IPS-15b (cell line): ENCODE measurements around the gene DEF6.

ENCODE experiments used
- H3K27me3 ChIP-seq: one replicate; pipeline ENCODE4 v1.6.1; 2013; ENCODE audit warnings: low read length; ENCODE audit not compliant: control insufficient read depth, insufficient read depth
- H3K36me3 ChIP-seq: one replicate; pipeline ENCODE4 v1.6.1; 2013; ENCODE audit warnings: low read length; ENCODE audit not compliant: control insufficient read depth, insufficient read depth
- H3K4me1 ChIP-seq: one replicate; pipeline ENCODE4 v1.6.1; 2013; ENCODE audit warnings: mild to moderate bottlenecking, low read length; ENCODE audit not compliant: control insufficient read depth, insufficient read depth
- H3K4me3 ChIP-seq: one replicate; pipeline ENCODE4 v1.5.1; 2013; ENCODE audit warnings: low read depth, low read length
- H3K9ac ChIP-seq: one replicate; pipeline ENCODE4 v1.6.1; 2013; ENCODE audit warnings: low read depth, mild to moderate bottlenecking, low read length
- H3K9me3 ChIP-seq: one replicate; pipeline ENCODE4 v1.6.1; 2013; ENCODE audit warnings: mild to moderate bottlenecking, low read length; ENCODE audit not compliant: control insufficient read depth, insufficient read depth

DEF6 gene

DNA sequence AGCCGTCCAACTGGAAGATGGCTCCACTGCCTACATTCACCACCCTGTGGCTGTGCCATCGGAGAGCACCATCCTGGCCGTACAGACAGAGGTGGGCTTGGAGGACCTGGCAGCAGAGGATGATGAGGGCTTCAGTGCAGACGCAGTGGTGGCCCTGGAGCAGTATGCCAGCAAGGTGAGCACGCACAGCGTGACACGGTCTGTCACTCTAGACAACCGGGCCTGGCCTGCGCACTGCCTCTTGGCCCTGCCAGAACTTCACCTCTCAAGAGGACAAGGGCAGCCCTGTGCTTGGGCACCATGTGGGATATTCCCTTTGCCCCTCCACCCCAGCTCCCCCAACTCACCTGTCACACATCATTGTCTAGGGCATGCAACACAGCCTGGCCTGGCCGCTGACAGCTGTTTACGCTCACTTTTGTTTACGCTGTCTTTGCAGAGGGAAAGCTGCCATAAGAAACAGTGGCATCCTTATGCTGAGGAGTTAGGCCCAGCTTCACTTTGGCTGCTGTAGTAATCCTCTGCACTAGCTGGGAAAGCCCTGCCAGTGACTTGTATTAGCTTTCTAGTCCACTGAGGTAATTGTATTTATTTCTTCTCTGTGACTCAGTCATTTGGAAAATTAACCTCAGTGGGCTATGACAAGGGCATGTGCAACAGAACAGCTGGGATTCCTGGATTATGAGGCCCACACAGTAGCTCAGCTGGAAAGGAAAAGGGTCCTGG lies 9.8 kb upstream of the DEF6 start:
- H3K9me3 ChIP-seq: no peaks in the 10 kb centered on the region
- H3K4me3 ChIP-seq: no peak overlapping the region
- no peaks in the 10 kb centered on the region for H3K4me1 ChIP-seq
- H3K36me3 ChIP-seq: peaks cover 24% of the 10 kb centered on the region
- no peaks in the 10 kb centered on the region for H3K27me3 ChIP-seq
- H3K9ac ChIP-seq: no peak overlapping the region

DNA sequence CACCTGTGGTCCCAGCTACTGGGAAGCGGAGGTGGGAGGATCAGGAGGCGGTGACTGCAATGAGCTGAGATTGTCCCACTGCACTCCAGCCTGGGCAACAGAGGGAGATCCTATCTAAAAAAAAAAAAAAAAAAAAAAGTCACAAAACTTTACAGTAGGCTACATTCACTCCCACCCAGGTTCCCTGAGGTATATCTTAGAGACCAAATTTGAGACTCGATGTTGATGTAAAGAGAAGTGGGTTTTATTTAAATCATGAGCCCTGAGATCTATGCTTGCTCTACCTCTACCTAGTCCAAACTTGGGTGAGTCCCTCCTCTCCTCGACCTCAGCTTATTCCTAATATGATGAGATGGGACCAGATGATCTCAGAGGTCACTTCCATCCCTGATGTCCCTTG lies 8.8 kb upstream of the DEF6 start:
- Histone ChIP-seq H3K9me3 (no peaks in the 10 kb centered on the region), H3K4me1 (no peaks in the 10 kb centered on the region), H3K4me3 (no peak overlapping the region), H3K9ac (no peak overlapping the region), H3K27me3 (no peaks in the 10 kb centered on the region), H3K36me3 (peaks cover 21% of the 10 kb centered on the region)

DNA sequence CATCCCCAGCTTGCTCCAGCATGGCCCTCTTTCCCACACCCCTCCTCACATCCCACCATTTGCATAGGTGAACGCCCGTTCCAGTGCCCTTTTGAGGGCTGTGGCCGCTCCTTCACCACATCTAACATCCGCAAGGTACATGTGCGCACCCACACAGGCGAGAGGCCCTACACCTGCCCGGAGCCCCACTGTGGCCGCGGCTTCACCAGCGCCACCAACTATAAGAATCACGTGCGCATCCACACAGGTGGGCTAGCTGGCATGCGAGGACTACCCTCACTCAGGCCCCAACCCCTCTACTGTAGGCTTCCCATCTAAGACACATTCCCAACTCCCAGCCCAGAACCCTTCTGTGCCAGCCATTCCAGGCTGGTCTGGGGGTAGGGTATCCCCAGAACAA lies 6.1 kb upstream of the DEF6 start:
- no peaks in the 10 kb centered on the region for H3K9me3 ChIP-seq
- H3K4me3 ChIP-seq: no peak overlapping the region
- H3K36me3 ChIP-seq: peaks cover 26% of the 10 kb centered on the region
- H3K4me1 ChIP-seq: no peaks in the 10 kb centered on the region
- H3K27me3 ChIP-seq: no peaks in the 10 kb centered on the region
- no peak overlapping the region for H3K9ac ChIP-seq

DNA sequence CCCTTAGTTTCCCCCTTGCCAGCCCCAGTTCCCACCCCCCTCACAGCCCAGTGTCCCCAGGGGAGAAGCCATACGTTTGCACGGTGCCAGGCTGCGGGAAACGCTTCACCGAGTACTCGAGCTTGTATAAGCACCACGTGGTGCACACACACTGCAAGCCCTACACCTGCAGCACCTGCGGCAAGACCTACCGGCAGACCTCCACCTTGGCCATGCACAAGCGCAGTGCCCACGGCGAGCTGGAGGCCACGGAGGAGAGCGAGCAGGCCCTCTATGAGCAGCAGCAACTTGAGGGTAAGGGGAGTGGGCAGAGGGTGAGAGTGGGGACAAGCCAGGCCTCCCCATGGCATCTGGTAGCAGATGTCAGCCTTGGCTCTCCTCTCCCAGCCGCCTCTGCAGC lies 5.1 kb upstream of the DEF6 start:
- H3K4me3 ChIP-seq: no peak overlapping the region
- peaks cover 21% of the 10 kb centered on the region for H3K36me3 ChIP-seq
- no peaks in the 10 kb centered on the region for H3K9me3 ChIP-seq
- no peaks in the 10 kb centered on the region for H3K27me3 ChIP-seq
- H3K9ac ChIP-seq: no peak overlapping the region
- peaks cover 3% of the 10 kb centered on the region for H3K4me1 ChIP-seq

DNA sequence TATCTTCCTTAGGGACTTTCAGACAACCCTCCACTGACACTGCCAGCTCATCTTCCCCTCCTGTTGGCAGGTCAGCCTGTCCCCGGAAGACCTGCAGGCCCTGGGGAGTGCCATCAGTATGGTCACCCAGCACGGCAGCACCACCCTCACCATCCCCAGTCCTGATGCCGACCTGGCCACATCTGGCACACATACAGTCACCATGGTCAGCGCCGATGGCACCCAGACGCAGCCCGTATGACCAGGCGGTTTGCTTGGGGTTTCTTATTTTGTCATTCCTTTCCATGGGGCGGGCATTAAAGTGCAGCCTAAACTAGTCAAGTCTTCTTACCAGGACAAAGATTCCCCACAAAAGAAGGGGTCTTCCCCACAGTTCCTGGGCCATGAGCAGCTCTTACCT lies 3.9 kb upstream of the DEF6 start:
- Histone ChIP-seq H3K4me1 (peaks cover 6% of the 10 kb centered on the region), H3K36me3 (peaks cover 18% of the 10 kb centered on the region), H3K9ac (no peak overlapping the region)

DNA sequence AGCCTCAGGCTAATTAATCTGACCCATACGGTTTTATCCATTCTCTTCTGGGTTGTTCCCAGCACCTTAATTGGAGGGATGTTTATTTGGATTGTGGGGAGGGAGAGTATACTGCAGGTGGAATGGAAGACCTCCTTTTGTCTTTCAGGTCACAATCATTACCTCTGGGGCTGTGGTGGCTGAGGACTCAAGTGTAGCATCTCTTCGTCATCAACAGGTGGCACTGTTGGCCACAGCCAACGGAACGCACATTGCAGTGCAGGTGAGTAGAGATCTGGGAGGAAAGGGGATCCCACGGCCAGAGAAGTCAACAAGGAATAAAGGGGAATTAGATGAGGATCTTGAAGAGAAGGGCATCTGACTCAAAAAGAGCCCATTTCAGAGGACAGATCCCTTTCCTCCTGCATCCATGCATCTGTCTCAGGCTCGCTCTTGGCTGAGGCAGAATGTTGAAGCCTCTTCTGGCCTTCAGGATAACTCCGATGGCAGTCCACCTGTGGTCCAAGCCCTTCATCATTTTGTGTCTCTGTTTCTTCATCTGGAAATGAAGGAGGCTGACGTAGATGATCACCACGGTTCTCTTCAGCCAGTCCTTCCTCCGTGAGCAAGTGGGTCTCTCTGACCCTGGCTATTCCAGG lies 3.2 kb upstream of the DEF6 start:
- Histone ChIP-seq H3K36me3 (peaks cover 18% of the 10 kb centered on the region), H3K9me3 (no peaks in the 10 kb centered on the region), H3K27me3 (no peaks in the 10 kb centered on the region), H3K4me3 (no peak overlapping the region), H3K9ac (no peak overlapping the region), H3K4me1 (peaks cover 6% of the 10 kb centered on the region)

More for the DNA sequence above, 3.9 kb upstream of the DEF6 start:
- no peaks in the 10 kb centered on the region for H3K27me3 ChIP-seq
- no peaks in the 10 kb centered on the region for H3K9me3 ChIP-seq
- H3K4me3 ChIP-seq: no peak overlapping the region

DNA sequence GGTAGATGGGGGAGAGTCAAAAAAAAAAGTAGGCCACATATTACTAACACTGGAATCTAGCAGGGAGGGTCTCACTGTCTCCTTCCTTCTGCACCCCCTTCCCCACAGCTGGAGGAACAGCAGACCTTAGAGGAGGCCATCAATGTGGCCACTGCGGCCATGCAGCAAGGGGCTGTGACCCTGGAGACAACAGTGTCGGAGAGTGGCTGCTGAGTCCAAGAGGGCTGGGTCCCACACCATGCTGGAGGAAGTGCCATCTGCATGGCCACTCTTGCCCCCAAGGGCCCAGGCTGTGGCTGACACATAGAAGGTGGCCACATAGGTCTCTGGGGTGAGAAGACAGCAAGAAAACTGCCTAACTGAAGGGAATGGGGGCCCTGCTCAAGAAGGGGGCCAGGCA lies 2.6 kb upstream of the DEF6 start:
- Histone ChIP-seq H3K27me3 (no peaks in the 10 kb centered on the region), H3K4me1 (peaks cover 6% of the 10 kb centered on the region), H3K9me3 (no peaks in the 10 kb centered on the region), H3K9ac (no peak overlapping the region), H3K4me3 (no peak overlapping the region), H3K36me3 (peaks cover 18% of the 10 kb centered on the region)

DNA sequence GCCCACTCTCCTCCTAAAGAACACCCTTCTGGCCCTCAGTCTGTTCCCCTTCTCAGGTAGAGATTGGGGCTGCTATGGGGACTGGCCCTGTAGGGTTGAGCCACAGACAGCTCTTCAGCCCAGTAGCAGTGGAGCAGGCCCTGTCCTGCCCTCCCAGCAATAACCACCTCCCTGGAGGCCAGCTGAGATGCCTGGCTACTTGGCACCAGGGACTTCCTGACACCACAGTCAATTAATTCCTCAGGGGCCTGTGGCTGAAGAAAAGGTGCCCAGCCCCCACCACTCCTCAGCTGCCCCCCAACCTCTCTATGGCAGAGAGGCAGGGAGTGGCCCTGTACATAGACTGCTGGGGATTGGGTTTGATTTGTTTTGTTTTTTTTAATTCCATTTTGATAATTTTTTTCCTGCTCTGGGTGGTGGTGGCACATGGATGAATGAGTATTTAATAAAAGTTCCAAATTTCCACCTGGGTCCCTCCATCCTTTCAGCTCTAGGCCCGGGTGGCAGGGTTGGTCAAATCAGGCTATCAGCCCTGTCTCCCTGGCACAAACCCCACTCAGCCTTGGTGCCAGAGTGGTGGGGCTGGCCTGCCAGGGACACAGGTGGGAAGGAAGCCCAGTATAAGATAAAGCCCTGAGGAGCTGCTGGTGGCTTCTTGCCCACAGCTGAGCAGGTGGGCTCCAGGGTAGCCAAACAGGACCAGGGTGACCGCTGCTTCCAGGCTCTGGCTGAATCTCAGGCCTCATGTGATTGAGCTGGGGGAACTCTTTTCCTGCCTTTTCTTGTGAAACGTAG lies 1.9 kb upstream of the DEF6 start:
- Histone ChIP-seq H3K9ac (no peak overlapping the region), H3K36me3 (peaks cover 18% of the 10 kb centered on the region), H3K27me3 (no peaks in the 10 kb centered on the region), H3K4me1 (peaks cover 6% of the 10 kb centered on the region), H3K4me3 (no peak overlapping the region), H3K9me3 (no peaks in the 10 kb centered on the region)

DNA sequence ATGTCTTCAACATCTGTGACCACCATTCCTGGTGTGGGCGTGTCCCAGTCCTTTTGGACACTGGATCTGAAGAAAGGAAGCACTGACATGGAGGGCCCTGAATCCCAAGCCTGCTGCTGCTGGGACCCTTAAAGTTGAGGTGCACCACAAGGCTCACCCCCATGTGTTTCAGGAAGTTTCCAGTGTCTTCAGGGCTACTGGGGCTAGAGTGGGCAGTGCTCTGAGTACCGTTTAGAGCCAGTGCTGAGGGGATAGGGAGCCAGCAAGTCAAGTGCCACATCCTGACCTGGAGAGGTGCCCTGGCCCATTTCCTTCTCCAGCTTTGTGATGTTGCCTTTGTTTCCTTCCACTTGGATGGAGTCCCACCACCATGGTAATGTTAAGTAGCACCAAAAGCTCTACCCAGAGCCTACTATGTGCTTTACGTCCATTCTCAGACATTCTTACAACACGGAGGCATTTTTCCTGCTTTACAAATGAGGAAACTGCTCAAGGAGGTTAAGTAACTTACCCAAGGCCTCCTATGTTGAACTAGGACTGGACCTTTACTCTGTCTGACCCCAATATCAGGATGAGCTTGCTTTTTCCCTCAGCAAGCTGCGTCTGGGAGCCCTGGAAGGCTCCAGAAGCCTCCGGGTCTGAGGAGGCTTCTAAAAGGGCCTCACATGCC lies 552 bp upstream of the DEF6 start:
- Histone ChIP-seq H3K27me3 (no peaks in the 10 kb centered on the region), H3K4me3 (no peak overlapping the region), H3K4me1 (peaks cover 6% of the 10 kb centered on the region), H3K36me3 (peaks cover 13% of the 10 kb centered on the region), H3K9ac (no peak overlapping the region), H3K9me3 (no peaks in the 10 kb centered on the region)

DNA sequence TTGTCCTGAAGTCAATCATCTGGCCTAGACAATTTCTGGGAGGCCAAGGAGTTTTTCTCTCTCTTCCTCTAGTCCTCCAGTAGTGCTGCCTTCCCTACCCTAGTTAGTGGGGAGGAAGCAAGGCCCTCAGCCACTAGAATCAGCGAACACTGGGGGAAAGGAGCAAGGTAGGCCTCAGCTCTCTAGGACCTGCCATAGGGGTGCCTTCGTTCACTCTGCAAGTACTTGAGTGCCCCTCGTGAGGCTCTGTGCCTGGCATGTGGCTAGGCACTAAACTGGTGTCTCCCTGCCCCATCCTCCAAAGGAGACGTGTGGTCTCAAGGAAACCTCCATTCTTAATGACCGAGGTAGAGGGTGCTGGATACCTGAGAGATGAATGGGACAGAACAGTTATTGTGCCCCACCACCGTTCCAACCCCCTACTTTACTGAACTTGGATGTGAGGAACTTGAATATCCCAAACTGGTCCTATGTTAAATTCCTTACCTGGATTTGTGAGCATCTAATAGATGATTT lies 1.1 kb downstream of the DEF6 start:
- Histone ChIP-seq H3K9me3 (no peaks in the 10 kb centered on the region), H3K4me3 (no peak overlapping the region), H3K9ac (no peak overlapping the region), H3K27me3 (no peaks in the 10 kb centered on the region), H3K4me1 (peaks cover 12% of the 10 kb centered on the region), H3K36me3 (peaks cover 10% of the 10 kb centered on the region)

DNA sequence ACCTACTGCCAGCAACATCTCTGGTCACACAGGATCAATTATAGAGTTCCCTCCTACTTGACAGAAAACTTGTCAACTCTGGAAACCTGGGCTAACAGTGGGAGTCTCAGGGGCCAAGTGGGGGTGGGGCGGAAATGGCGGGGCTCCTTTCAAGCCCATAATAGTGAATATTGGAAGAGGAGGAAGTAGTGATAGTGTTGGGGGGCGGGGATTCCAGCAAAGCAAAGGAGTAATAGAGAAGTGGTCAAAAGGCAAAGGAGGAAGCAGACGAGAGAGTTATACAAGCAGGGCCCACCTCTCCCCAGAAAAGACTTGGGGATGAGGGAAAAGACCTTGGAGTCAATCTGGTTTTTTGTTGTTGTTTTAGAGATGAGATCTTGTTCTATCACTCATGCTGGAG lies 2.1 kb downstream of the DEF6 start:
- H3K27me3 ChIP-seq: no peaks in the 10 kb centered on the region
- H3K9ac ChIP-seq: peak overlapping the region; percentile 4
- peaks cover 12% of the 10 kb centered on the region for H3K4me1 ChIP-seq
- H3K9me3 ChIP-seq: no peaks in the 10 kb centered on the region
- H3K36me3 ChIP-seq: peaks cover 9% of the 10 kb centered on the region
- no peak overlapping the region for H3K4me3 ChIP-seq
